HG02798 (cell line): ENCODE data around the gene MYH13.
"Not testable (repeated sequence)": the region's sequence is repeated elsewhere in the genome, so short reads cannot be mapped to it uniquely, and the experiment has no call there.

Source experiments
- ATAC-seq: cut with Tn5 transposase; IDR thresholded peaks from one replicate; pipeline ENCODE4 v1.9.1; 2021; ENCODE audit warnings: mild to moderate bottlenecking; ENCODE audit not compliant: unreplicated experiment, poor library complexity

The MYH13 gene

DNA sequence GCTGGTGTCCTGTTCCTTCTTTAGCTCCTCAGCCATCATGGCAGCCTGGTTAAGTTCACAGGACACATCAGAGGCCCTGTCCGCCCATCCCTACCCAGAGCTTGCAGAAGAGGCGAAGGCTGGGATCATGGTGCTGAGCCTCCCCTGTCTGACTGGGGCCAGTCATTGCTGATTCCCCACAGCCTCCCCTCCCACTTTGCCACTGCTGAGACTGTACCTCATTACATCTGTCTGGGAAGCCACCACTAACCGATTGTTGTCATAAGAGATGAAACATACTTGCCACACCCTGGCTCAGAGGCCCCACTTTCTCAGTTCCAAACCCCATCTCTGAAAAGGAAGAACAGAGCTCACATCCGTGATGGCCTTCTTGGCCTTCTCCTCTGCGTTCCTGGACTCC is 66.2 kb downstream of the MYH13 start:
- no peak for ATAC-seq

DNA sequence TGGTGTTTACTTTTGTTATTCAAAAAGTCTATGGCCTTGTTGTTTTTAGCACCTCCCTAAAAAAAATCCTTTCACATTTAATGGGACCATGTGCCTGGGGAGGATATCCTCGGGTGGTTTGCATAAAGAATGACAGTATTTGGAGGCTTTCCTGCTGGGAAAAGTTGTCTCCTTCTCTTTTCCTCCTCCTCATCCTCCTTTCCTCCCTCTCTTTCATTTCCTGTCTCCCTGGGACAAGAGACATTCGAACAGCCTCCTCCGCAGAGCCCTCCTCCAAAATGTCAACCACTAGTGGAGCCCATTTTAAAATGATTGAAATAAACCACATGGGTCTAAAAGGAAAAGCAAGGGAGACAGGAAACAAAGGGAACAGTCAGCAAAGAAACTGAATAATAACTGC is 67.4 kb downstream of the MYH13 start:
- no peak for ATAC-seq

DNA sequence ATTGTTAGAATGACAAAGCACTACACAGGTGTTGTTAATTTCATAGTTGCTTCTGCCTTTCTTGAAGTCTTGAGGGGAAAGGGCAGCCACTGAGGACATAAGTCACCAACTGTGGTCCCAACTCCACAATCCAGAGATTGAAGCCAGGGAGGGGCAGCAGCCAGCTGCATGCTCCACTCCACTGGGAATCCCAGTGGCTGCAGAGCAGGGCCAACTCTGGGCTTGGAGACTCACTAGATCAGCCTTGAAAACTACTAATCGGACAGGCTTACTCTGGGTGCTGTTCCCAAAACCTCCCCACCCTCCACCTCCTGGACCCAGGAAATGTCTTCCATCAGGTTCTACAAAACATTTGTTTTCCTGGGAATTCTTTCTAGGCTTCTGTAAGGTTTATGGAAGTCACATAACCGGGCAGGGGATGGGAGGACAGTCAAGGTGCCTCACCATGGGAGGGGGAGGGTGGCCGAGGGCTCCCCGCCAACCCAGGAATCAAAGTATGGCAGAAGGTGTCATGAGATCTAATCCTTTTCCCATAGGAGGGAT is 68.0 kb downstream of the MYH13 start:
- no peak for ATAC-seq

DNA sequence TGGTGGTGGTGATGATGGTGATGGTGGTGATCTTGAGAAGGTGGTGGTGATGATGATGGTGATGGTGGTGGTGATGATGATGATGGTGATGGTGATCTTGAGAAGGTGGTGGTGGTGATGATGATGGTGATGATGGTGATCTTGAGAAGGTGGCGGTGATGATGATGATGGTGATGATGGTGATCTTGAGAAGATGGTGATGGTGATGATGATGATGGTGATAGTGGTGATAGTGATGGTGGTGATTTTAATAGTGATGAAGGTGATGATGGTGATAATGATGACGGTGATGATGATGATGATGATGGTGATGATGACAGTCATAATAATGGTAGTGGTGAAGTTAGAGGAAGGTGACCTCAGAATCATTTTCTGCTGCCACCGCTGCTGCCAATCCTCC is 75.1 kb downstream of the MYH13 start:
- ATAC-seq, result no peak

DNA sequence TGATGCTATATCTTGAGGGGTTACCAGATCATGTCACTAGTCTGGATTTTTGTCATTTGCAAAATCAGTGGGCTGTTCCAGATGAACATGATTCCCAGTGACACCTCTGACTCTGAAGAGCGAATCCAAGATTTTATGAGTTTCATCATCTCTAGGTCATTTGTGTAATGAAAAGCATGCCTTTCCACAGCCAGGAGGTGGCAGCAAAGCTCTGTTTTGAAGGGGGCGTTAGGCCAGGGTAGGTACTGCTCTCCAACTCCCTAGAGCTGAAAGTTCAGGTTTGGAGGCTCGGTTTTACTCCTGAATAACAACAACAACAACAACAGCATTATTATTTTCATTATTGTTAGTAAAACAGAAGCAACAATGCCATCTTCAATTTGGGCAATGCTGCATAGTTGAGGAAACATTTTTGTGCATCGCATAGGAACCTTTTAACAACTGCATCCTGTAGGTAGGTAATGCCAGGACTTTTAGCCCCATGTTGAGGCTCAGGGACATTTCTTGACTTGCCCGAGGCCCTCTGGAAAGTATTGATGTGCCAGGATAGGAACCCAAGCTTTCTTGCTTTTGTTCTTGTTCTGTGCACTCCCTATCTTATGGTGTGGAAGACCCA is 77.0 kb downstream of the MYH13 start:
- ATAC-seq, result peak; percentile 50

DNA sequence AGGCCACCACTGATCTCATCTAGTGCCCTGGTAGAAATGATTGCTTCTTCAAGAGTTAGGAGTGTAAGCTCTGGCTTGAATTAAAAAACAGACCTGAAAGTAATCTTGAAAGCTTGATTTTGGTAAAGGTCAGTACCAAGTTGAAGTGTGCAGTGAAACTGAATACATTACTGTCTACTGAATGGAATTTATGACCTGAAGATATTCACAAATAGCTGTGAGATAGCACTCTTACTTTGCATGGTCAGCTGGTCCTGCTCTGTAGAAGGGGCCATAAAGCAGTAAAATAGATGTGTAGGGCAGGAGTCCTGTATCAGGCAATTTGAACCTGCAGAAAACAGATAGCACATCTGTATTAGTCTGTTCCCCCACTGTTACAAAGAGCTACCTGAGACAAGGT is 78.6 kb downstream of the MYH13 start:
- ATAC-seq, result peak; percentile 61

DNA sequence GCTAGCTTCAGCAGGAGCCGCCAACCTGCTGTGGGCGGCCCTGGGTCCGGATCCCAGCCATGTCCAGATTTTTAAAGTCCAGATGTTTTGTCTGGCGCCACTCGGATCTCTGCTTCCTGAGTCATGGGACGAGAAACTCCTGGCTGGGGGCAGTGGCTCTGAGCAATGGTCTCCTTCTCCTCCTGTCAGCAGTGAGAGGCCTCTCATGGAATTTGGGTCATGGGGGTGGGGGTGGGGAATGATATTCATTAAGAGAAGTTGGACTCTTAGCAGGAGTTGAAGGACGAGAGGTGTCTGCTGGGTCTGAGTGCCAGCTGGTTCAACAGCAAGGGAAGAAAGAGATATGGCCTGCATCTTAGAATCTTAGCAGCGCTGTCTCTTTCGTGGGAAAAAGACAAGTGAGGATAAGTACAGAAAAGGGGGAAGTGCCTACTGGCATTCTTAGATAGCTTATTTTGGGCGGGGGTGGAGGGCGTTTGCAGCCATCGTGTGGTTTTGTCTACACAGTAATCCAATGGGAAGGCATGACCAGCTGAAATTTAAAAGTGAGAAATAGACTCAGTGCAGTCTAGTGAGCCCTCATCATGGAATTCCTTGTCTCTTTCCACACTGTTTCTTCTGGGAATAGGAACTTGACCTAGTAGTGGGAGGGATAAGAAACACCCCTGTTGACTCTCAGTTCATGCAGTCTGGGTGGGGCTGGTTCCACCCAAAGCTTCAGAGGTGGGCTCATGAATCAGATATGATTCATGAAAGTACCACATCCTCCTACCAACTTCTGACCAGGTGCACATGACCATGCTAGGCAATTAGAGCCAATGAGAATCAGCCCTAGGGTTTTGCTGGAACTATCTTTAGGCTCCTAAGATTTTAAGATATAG is 80.5 kb downstream of the MYH13 start:
- ATAC-seq, result peak; percentile 67

DNA sequence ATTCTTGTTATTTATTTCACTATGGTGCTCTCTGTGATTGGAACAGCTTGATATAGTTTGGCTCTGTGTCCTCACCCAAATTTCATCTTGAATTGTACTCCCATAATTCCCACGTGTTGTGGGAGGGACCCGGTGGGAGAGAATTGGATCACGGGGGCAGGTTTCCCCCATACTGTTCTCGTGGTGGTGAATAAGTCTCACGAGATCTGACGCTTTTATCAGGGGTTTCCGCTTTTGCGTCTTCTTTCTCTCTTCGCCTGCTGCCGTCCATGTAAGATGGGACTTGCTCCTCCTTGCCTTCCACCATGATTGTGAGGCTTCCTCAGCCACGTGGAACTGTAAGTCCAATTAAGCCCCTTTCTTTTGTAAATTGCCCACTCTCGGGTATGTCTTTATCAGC is 81.2 kb downstream of the MYH13 start:
- not testable (repeated sequence) for ATAC-seq

DNA sequence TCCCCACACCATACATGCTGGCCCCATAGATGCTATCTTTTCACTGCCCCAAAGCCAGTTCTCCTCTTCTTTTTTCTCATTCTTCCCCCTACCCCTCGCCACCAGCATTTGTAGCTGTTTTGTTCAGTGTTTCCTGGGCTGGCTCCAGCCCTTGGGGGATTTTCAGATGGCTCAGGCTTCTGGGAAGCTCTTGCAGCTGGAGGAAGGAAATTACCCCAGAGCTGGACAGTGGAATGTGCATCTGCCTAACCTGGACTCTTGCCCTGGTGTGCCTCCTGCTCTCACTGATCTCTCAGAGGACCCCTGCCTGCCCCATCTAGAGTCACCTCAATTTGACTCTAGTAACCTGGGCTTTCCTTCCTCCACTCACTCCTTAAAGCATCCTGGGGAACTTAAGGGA is 82.8 kb downstream of the MYH13 start:
- ATAC-seq, result no peak

DNA sequence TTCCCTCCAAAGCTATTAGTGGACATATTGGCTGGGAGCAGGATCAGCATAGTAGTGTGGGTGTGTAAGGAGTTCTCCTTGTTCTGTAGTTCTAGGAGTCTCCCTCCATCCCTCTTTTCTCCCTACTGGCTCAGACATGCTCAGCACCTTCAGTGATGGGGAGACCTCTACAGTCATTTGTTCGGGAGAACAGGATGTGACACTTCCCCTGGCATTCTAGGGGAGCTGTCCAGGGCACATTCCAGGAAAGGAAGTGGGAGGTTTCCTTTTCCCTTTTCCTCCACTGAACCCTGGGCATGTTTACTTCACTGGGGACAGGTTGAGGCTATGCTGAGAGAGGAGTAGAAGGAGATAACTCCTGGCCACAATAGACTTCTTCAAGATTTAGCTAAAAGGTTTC is 86.5 kb downstream of the MYH13 start:
- no peak for ATAC-seq

DNA sequence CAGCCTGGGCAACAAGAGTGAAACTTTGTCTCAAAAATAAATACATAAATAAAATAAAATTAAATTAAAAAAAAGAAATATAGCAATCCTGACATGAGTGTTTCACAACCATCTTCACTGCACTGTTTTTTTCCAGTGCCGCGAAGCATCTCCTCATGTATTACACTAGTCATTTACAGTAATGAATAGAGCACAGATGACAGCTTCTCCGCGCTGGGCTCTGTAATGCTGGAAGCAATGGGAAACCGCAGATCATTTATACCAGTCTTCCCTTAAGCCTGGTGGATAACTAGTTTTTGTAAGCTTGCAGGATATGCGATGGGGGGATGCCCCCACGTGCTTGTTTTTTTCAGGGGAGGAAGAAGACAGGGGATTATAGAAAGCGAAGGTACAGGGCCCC is 86.9 kb downstream of the MYH13 start:
- no peak for ATAC-seq

DNA sequence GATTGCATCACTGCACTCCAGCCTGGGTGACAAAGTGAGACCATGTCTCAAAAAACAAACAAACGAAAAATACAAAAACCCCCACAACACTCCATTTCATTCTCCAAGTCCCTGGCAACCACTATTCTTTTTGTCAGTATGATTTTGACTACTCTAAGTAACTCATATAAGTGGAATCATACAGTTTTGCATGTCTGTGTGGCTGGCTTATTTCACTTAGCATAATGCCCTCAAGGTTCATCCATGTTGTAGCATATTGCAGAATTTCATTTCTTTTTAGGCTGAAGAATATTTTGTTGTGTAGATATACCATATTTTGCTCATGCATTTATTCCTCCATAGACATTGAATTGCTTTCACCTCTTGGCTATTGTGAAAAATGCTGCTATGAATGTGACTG is 92.7 kb downstream of the MYH13 start:
- no peak for ATAC-seq

DNA sequence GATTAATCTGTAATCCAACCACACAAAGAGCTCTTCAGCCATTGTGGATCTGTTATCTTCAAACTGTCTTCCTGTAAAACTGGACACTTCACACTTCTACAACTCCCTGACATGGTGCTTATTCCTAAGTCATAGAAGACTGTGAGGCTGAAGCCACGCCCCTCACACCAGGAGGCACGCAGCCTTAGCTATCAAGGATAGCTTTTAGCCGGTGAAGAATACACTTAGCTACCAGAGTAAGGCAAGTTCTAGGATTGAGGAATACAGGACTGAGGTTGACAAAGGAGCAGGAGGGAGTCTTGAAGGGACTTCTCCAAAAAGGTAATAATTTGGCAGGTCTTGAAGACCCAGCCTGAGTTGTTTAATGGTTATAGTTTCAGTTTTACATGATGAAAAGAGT is 94.6 kb downstream of the MYH13 start:
- ATAC-seq, result no peak

DNA sequence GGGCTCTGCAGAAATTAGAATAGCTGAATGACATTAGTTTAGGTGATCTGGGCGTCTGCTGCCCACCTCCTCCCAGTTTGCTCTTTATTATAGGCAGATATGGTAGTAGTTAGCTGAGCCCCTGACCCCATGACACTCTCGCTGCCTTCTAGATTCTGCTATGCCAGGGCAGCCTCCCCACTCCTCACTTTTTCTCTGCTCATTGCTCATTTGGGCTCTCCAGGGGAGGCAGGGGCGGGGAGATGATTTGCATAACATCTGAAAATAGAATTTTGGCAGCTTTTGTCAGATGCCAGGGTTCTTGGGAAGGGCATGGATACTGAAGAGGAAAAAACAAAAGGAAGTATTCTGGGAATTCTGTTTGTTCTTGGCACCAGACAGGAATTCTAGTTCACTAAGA is 96.4 kb downstream of the MYH13 start:
- ATAC-seq, result no peak

DNA sequence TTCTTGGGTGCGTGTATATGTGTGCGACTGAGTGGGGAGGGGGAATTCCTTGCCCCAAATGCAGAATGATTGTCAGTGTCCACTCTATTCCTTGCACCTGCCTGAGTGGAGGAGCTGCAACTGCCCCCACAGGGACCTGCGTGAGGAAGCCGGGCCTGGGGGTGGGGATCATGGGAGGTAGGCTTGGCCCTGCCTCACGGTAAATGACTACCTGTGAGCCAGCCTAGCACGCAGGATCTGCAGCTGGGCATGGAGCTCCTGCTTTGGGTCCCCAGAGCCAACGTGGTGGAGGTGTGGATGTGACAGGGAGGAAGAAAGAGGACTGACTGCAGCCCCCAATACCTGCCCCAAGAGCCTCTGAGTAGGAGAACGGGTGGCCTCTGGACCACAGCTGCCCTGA is 97.4 kb downstream of the MYH13 start:
- ATAC-seq, result no peak

DNA sequence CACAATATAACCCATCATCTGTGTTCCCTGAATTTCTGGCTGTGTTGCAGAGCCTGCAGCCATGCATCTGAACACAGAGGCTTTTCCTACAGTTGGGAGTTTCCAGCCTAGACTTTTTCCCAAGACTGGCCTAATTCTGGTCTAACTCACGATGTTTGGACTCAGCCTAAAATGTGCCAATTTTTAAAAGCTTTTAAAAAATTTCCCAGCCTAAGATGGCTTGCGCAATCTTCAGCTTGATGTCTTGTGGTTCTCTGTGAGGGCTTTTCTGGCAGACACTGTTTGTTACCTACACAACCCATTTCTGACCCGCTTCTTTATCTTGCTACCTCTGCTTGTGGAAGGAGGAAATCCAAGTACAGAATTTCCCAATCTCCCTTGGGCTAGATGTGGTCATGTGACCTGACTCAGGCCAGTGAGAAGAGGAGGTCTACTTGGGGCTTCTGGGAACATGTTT is 101.7 kb downstream of the MYH13 start:
- ATAC-seq, result no peak

DNA sequence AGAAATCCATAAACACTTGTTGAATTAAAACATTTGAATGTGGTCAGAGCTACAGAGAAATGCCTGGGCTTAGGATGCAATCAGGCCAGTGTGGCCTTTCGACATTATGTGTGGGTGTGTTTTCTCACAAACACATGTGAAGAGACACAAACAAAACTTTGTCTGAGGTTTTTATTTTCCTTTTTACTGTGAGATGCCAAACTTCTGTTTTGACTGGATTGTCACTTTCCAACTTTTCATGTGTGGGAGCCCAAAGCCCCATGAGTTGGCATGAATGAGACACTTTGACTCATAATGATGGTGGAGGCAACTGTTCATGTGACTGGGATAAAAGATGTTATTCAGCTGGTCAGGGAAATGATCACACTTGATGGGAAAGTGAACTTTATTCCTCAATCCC is 102.5 kb downstream of the MYH13 start:
- ATAC-seq, result no peak

DNA sequence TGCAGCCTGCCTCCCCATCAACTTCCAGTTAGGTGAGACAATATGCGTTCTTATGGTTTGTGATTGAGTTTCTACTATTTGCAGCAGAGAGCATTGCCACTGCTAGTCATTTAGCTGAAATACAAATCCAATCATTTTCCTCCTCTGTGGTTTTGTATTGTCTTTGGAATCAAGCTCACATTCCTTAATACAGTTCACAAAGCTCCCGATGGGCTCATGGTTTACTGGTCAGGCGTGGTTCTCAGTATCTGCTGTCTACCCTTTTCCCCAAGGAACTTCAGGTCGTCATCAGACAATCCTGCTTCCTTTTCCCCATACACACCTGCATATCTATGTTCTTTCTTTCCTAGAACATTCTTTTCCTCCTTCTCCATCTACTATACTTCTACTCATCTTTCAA is 104.8 kb downstream of the MYH13 start:
- no peak for ATAC-seq

DNA sequence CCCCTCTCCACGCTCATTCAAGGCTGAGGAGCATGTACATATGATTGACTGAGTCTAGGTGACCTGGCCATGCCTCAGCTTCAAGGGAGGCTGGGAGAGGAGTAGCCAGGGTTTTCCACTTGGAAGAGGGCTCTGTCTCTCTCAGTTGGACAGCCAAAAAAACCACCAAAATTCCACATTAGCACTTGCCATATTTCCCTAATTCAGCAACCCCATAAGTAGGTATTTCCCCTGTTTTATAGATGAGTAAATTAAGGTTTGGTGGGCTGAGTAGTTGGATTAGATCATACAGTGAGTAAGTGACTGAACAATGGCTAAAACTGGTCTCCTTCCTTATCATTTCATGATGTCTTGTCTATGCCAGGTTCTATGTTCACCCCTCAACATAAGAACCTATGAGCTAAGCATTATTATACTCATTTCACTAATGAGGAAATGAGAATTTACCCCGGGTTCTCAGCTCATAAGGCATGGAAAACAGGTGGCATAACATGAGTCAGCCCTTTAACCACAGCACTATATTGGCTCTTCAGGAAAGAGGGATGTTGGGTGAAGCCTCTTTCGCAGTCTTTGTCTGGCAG is 106.4 kb downstream of the MYH13 start:
- ATAC-seq, result no peak

DNA sequence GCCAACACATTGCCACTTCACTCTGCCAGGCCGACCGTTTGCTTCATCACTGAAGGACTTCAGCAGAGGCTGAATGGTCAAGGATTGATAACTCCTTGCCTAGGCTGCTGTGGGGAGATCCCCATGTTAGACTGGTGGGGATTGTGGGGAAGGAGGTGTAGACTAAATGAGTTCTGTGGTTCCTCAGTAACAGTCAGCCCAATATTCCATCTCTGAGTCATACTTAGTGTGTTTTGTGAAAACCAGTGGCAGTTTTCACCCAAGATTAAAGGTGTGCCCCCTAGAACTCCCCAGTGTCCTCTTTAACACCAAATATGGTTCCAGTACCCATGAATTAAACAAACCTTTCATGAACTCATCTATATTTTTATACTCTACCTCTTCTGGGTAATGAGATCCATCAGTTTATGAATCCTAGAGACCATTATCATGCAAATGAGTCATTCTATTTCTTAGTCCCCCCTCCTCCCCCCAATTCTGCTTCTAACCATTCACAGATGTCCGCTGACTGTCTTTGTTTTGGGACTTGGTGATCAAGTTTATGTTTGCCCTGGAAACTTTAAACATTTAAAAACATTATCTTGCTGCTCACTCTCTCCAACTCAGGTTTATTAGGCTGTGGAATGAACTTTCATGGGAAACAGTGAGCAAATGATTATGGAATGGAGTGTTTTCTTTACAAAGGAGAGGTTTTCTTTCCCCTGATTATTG is 107.6 kb downstream of the MYH13 start:
- no peak for ATAC-seq

DNA sequence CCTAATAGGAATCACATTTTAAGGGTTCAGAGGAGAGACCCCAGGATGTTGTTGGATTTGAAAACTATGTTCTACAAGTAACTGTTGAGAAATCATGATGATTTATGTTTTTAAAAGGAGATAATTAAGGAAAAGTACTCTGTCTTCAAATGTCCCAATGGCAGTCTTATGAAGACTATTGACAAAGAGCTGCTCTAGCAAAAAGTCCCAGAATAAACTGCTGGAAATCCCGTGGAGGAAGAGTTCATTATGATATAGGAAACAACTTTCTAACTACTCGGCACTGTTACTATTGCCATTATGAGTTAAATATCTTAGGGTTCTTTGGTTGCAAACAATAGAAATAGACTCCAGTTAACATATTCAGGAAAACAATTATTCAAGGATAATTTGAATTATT is 108.8 kb downstream of the MYH13 start:
- no peak for ATAC-seq
